Heart left ventricle (tissue), 16 donors: ENCODE measurements around the gene OPN3. TPM values are rescaled to one million over a fixed set of nuclear protein-coding genes. Genes with fewer than 3 reads are reported as not detected.
A peak's percentile ranks its signal among the peaks of the same experiment; 100 is the strongest.

Experiments used
- ATAC-seq, 4 donors: fragments of 200-7000 bp; cut with Tn5 transposase; one replicate each; pipeline ENCODE4 v1.9.1; 2020 to 2022; ENCODE audit warnings: moderate library complexity in 4 of 4, mild to moderate bottlenecking in 3 of 4, moderate number of reproducible peaks in 1 of 4
- DNase-seq, 5 donors: peaks; one replicate each; pipeline ENCODE4 v3.0.0-alpha.2; 2020
- H3K27ac ChIP-seq, 12 donors: fragments of 200-600 bp; sonication (generic) in 4 of 12; one replicate each; pipeline versions ENCODE4 v1.5.0 to v1.8.0; 2016 to 2022; ENCODE audit warnings: mild to moderate bottlenecking in 2 of 12
- H3K27me3 ChIP-seq, 9 donors: fragments of 200-600 bp; sonication (generic) in 2 of 9; one replicate each; pipeline versions ENCODE4 v1.5.1 to v1.8.0; 2016 to 2022; ENCODE audit warnings: mild to moderate bottlenecking in 3 of 9
- H3K36me3 ChIP-seq, 9 donors: fragments of 200-600 bp; sonication (generic) in 2 of 9; one replicate each; pipeline versions ENCODE4 v1.5.0 to v1.8.0; 2018 to 2022; ENCODE audit warnings: mild to moderate bottlenecking in 2 of 9
- H3K4me1 ChIP-seq, 12 donors: fragments of 200-600 bp; sonication (generic) in 4 of 12; one replicate each; pipeline versions ENCODE4 v1.5.0 to v1.8.0; 2016 to 2022; ENCODE audit warnings: mild to moderate bottlenecking in 3 of 12
- H3K4me3 ChIP-seq, 12 donors: fragments of 200-600 bp; sonication (generic) in 4 of 12; one replicate each; pipeline versions ENCODE4 v1.5.0 to v1.8.0; 2017 to 2022; ENCODE audit warnings: mild to moderate bottlenecking in 9 of 12, moderate library complexity in 4 of 12
- H3K9me3 ChIP-seq, 12 donors: fragments of 200-600 bp; sonication (generic) in 4 of 12; one replicate each; pipeline versions ENCODE4 v1.5.0 to v1.8.0; 2016 to 2022; ENCODE audit warnings: mild to moderate bottlenecking in 1 of 12
- POLR2A ChIP-seq, 2 donors: fragments of 450-650 bp; IDR thresholded peaks; one replicate each; pipeline ENCODE4 v1.6.1; 2017; ENCODE audit warnings: antibody characterized with exemption in 2 of 2, mild to moderate bottlenecking in 2 of 2, moderate library complexity in 2 of 2
- WGBS, 4 donors: extraction: QIAGEN DNeasy Blood & Tissue Kit in 2 of 4; methylation state at CpG; one replicate each; pipeline versions ENCODE4 v1.1.5 to v1.1.7; 2013 to 2018; 5-methylcytosine and 5-hydroxymethylcytosine counted together
- intact Hi-C, 10 donors: fragments of 100-400 bp; cut with DNase I; formaldehyde crosslinking; loops; one replicate each; pipeline versions ENCODE4 v1.11.1 to v1.14.2; 2022
- polyA plus RNA-seq, 2 donors: library from polyadenylated mRNA; stranded (reverse); fragments of 200-250 nt; gene quantifications; one replicate each; pipeline ENCODE4 v1.2.3, GENCODE V29; 2013
- total RNA-seq, 9 donors: library from RNA; depleted of rRNA in 2 of 9; stranded (reverse); fragments of >200 nt in 2 of 9; fragmentation: NEBNext Ultra II Directional in 3 of 9; extraction: Animal tissue kit (Norgen Biotek cat#: 25700) in 3 of 9; gene quantifications; one replicate each; pipeline versions ENCODE4 v1.1.0 to v1.2.4, GENCODE V29; 2016 to 2023
- TF ChIP-seq, protein P1 (sequence below), 12 donors: fragments of 200-600 bp; sonication (generic) in 4 of 12; IDR thresholded peaks; one replicate each; pipeline versions ENCODE4 v1.5.0 to v1.8.0; 2018 to 2022; ENCODE audit warnings: antibody characterized with exemption in 12 of 12, mild to moderate bottlenecking in 5 of 12
- donor health status: ischemic (EF 13 %, LVEDD 7.1; RV severe dilation, severe dysfunction).
- donor health status: healthy with polysubstance abuse.
- donor health status: DM: no; HTN: yes; CAD: no.
- donor health status: DM: no; HTN: no; CAD: no.
- donor health status: ischemic (EF 25% LVEDD 6.9; RV normal size, moderate dysfunction).
- donor health status: ischemic (EF 25% LVEDD 5.7; RV mildly dilated, moderate dysfunction).
- donor health status: healthy.
- donor health status: DM: yes; HTN: yes; CAD: no.
- donor health status: ischemic (EF 35%, LVEDD 5.7; RV mildly dilated, moderate dysfunction).
- donor health status: nonischemic (EF 11% LVEDD 7.7; RV severe dilation, severe dysfunction).
- donor health status: DM: yes; HTN: yes; CAD: no.
- donor health status: PGD.
- donor health status: ischemic (EF 29% LVEDD 5.4; RV normal size, mild dysfunction).
- donor health status: nonischemic (EF 23%, LVEDD 6.1; RV moderate dilation, normal function).

The OPN3 gene
- total and polyA plus RNA-seq, 11 donors = 3.5 to 13.6 (median 6.2) TPM

DNA sequence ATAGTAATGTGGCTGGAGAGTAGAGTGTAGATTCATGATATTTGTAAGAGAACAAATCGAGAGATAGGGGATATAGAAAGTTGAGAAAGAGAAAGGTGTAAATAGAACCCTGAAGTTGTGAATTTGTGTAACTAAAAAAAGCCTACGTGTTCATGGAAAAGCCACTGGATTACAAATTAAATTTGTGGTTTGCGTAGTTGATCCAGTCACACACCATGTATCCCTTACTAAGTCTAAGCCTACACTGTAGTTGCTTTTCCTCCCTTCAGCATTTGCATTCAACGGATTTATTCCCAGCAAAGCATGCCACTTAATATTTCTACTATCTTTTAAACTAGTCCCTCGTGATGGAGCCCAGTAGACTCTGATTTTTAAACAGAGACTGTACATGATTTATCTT lies 83.1 kb downstream of the OPN3 start:
- no peak overlapping the region for H3K4me3 ChIP-seq
- H3K36me3 ChIP-seq = no peaks in the 10 kb centered on the region
- intact Hi-C loops = no loop called here
- 76 to 85% (median 80%) methylated on average over 5 of the region's 5 CpGs for WGBS, 4 donors
- H3K9me3 ChIP-seq = no peaks in the 10 kb centered on the region
- peaks cover 0 to 5% (median 0%) of the 10 kb centered on the region in 12 donors for H3K4me1 ChIP-seq
- no peak for DNase-seq
- H3K27ac ChIP-seq = no peak overlapping the region
- ATAC-seq = no peak
- no peaks in the 10 kb centered on the region for H3K27me3 ChIP-seq
- no peak for TF ChIP-seq POLR2A (IDR thresholded peaks at IDR 0.05)
- TF ChIP-seq, protein P1, sequence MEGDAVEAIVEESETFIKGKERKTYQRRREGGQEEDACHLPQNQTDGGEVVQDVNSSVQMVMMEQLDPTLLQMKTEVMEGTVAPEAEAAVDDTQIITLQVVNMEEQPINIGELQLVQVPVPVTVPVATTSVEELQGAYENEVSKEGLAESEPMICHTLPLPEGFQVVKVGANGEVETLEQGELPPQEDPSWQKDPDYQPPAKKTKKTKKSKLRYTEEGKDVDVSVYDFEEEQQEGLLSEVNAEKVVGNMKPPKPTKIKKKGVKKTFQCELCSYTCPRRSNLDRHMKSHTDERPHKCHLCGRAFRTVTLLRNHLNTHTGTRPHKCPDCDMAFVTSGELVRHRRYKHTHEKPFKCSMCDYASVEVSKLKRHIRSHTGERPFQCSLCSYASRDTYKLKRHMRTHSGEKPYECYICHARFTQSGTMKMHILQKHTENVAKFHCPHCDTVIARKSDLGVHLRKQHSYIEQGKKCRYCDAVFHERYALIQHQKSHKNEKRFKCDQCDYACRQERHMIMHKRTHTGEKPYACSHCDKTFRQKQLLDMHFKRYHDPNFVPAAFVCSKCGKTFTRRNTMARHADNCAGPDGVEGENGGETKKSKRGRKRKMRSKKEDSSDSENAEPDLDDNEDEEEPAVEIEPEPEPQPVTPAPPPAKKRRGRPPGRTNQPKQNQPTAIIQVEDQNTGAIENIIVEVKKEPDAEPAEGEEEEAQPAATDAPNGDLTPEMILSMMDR (IDR thresholded peaks at IDR 0.05) = no peak

DNA sequence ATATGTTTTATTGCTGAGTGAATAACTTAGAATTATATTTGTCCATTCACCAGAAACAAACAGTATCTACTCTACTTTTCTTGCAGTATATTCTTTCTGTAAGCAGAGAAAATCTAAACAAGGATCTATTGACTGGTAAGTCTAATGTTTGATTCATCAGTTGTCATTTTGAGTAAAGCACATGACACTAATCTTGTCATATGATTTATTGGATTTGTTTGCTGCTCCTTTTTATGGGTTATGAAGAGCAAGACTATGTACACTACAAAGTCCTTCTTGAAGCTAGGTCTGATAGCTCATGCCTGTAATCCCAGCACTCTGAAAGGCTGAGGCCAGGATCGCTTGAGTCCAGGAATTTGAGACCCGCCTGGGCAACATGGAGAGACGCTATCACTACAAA lies 84.6 kb downstream of the OPN3 start:
- intact Hi-C loops = no loop called here
- H3K4me3 ChIP-seq = no peak overlapping the region
- H3K4me1 ChIP-seq = peaks cover 0 to 14% (median 0%) of the 10 kb centered on the region in 12 donors
- H3K36me3 ChIP-seq = no peaks in the 10 kb centered on the region
- no peak overlapping the region for H3K27ac ChIP-seq
- DNase-seq (no peak), ATAC-seq (no peak)
- no peaks in the 10 kb centered on the region for H3K9me3 ChIP-seq
- TF ChIP-seq, protein P1 (IDR thresholded peaks at IDR 0.05) = no peak
- no peak for TF ChIP-seq POLR2A (IDR thresholded peaks at IDR 0.05)
- no peaks in the 10 kb centered on the region for H3K27me3 ChIP-seq
- 92 to 93% (median 93%) methylated on average over 3 of the region's 3 CpGs for WGBS, 4 donors

DNA sequence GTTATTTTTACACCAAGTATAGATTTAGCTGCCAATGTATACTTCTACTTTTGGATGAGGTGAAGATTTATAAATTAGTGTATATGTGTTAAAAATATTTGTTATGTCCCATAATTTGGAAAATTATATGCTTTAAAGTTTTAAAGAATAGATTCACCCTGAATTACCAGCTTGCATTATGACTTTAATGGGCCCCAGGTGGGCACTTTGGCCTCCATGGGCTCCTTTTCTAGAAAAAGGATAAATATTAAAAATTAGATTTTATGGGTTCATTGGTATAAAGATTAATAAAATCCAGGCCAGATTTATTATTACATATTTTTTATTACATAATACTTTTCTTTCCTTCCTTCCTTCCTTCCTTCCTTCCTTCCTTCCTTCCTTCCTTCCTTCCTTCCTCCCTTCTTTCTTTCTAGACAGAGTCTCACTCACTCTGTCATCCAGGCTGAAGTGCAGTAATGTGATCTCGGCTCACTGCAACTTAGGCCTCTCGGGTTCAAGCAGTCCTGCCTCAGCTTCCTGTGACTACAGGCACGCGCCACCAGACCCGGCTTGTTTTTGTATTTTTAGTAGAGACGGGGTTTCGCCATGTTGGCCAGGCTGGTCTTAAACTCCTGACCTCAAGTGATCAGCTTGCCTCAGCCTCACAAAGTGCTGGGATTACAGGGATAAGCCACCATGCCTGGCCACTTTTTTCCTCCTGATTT lies 86.1 kb downstream of the OPN3 start:
- intact Hi-C loops = no loop called here
- 75 to 87% (median 83%) methylated on average over 7 of the region's 7 CpGs for WGBS, 4 donors
- no peak for DNase-seq
- H3K27ac ChIP-seq = no peak overlapping the region
- no peaks in the 10 kb centered on the region for H3K27me3 ChIP-seq
- no peak overlapping the region for H3K4me3 ChIP-seq
- H3K36me3 ChIP-seq = no peaks in the 10 kb centered on the region
- H3K9me3 ChIP-seq = no peaks in the 10 kb centered on the region
- no peak for ATAC-seq
- peaks cover 0 to 14% (median 0%) of the 10 kb centered on the region in 12 donors for H3K4me1 ChIP-seq
- TF ChIP-seq, protein P1 (IDR thresholded peaks at IDR 0.05) = no peak
- TF ChIP-seq POLR2A (IDR thresholded peaks at IDR 0.05) = no peak

DNA sequence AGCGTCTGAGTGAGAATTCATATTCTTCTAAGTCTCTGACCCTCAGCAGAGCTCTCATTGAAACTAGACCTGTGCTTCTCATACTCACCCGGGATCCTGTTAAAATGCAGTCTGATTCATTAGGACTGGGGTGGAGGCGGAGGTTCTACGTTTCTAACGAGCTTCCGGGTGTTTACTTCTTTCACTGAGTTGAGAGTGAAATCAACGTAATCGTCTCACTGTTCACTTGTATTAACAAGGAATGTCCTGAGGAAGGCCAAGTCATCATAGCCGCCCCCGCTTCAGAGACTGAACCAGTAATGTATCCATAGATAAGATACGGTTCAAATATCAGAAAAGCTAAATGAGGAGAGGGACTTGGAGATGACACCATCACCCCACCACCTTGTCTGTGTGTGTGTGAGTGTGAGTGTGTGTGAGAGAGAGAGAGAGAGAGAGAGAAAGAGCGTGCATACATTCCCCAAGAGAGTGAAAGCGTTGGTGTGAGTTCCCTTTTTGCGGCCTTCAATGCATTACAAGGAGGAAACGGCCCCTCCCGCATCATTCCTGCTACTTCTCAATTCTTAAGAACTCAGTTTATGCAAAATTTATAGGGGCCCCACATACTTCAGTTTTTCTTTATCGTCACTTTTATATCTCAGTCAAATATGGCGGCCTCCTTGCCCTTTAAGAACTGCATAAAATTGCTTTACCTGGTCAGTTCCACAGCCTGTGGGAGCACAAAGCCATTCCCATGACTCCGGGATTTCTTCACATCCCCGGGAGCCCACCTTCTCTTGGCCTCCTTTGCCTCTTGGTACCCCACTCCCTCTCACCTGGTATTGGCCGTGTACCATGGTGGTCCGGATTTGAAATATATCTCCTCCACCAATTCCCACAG lies 88.2 kb downstream of the OPN3 start:
- no peak for TF ChIP-seq POLR2A (IDR thresholded peaks at IDR 0.05)
- TF ChIP-seq, protein P1 (IDR thresholded peaks at IDR 0.05) = no peak
- WGBS, 4 donors = 66 to 74% (median 71%) methylated on average over 22 of the region's 22 CpGs
- Histone ChIP-seq H3K4me1 (peaks cover 0 to 14% (median 0%) of the 10 kb centered on the region in 12 donors), H3K36me3 (no peaks in the 10 kb centered on the region), H3K27me3 (no peaks in the 10 kb centered on the region), H3K9me3 (no peaks in the 10 kb centered on the region), H3K27ac (peak overlapping the region in 3 of 12 donors; percentile 17 to 90 (median 48)), H3K4me3 (peak overlapping the region in 8 of 12 donors; percentile 5 to 40 (median 21))
- ATAC-seq = peak in 3 of 4 donors; percentile 58 to 78 (median 64)
- peak in 4 of 5 donors; percentile 34 to 55 (median 46) for DNase-seq
- intact Hi-C loops = no loop called here
